ENCODE results near the gene EFNA2.

EFNA2 gene

GRCh38 chr19:1249298-1249989 is 36.2 kb upstream of the EFNA2 start:
- DNase-seq = peak; percentile 88

DNA sequence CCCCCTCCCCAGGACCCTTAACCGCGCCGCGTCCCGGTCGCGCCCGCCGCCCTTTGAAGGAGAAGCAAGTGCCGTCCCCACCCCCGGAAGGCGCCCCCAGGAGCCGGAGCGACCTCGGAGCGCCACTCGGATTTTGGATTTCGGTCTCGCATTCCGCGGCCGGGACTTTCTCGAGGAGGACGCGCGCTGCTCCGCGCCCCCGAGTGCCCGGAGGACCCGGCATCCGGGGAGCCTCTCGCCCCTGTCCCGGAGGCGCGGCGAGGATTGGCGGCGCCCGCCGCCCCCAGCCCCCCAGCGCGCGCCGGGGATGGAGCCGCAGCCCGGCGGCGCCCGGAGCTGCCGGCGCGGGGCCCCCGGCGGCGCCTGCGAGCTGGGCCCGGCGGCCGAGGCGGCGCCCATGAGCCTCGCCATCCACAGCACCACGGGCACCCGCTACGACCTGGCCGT is 35.7 kb upstream of the EFNA2 start:
- no peak for DNase-seq

DNA sequence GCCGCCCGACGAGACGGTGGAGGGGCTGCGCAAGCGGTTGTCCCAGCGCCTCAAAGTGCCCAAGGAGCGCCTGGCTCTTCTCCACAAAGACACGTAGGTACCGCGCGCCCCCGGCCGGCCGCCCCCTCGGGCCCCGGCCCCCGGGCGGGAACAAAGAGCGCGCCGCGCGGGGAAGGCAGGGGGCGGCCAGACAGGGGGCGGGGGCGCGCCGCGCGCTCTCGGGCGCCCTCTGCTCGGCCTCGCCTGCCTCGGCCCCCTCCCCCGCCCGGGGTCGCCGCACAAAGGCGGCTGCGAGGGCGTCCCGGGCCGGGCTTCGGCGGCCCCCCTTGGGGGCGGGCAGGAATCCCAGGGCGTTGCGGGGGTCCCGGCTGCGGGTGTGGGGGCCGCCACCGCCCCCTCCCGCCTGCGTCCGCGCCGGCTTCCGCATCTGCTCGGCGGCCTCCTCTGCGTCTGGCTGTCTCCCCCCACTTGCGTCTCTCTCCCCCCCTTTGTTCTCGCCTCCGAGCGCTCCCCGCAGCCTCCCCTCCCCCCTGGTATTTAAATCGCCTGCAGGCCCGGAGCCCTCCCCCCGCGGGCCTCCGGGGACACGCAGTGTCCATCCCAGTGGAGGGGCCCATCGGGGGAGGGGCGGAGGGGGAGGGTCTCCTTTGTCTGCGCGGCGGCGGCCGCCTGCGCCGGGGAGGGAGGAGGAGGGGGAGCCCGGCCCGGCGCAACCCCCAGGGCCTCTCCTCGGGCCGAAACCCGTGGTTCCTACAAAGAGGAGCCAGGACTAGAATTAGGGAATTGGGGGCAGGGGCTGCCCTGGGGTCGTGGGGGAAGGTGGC is 35.0 kb upstream of the EFNA2 start:
- peak; percentile 70 for DNase-seq

DNA sequence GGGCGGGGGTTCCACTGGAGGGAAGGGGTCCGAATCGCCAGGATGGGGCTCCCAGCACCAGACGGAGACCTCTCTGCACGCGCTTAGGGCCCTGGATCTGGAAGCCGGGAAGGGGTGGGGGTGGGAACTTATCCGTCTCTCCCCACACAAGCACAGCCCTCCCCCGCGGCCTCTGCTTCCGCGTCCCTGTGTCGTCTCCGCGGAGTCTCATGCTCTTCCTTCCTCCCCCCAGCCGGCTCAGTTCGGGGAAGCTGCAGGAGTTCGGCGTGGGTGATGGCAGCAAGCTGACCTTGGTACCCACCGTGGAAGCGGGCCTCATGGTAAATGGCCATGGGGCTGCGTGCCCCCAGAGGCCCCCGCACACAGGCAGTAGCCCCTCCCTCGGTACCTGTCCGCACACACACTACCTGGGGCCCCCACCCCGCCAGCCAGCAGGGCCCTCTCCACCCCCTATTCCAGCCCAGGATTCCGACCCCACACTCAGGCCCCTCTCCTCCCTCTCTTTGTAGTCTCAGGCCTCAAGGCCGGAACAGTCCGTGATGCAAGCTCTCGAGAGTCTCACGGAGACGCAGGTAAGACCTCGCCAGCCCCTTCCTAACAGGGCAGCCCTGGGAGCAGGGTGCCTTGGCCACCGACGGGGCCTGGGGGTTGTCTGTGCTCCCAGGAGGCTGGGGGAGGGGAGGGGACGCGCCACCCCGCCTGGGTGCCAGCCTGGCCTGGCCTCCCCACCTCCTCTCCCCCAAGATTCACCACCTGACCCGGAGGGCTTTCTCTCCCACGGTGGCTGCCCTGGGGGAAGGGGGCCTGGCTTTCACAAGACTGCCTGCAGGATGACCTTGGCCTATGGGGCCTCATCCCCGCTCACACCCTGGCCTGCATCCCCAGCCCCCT is 34.1 kb upstream of the EFNA2 start:
- DNase-seq = peak; percentile 44

- DNase-seq = peak; percentile 89
Measured at GRCh38 chr19:1252221-1252820, 33.4 kb upstream of the EFNA2 start.

- peak; percentile 90 for DNase-seq
Measured at GRCh38 chr19:1252821-1253513, 32.7 kb upstream of the EFNA2 start.

GRCh38 chr19:1253514-1254080 is 32.1 kb upstream of the EFNA2 start:
- no peak for DNase-seq

GRCh38 chr19:1254081-1254527 is 31.6 kb upstream of the EFNA2 start:
- DNase-seq = peak; percentile 34

GRCh38 chr19:1254530-1255185 is 31.0 kb upstream of the EFNA2 start:
- no peak for DNase-seq

DNA sequence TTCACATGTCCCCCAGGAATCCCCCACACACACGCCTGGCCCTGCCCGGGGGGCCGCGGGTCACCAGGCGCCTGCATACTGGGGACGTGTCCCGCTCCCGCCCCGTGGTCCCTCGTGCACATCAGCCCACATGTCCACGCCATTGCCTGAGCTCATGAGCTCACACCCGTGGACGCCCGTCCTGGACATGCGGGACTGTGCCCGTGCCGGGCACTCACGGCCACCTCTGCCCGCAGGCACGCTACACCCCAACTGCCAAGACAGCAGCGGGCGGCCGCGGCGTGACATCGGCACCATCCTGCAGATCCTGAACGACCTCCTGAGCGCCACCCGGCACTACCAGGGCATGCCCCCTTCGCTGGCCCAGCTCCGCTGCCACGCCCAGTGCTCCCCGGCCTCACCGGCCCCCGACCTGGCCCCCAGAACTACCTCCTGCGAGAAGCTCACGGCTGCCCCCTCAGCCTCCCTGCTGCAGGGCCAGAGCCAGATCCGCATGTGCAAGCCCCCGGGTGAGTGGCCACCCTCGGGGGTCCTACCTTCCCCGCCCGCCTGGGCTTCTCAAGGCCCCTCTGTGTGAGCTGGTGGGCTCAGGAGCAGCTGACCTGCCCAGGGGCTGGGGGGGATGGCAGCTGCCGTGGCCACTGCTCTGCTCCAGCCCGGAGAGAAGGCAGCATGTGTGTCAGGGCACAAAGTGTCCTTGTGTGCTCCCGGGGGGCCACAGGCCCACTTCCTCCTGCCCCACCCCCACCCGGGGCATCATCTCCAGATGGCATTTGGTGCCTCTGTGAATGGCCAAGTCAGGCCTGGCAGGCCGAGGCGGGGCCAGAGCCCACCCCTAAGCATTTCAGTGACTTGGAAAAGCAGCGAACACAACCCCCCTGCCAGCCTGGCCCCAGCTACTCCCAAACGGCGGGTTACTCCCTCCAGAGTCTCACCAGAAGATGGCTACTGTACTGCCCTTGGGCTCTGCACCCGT is 30.2 kb upstream of the EFNA2 start:
- peak; percentile 83 for DNase-seq

- DNase-seq = no peak
Measured at GRCh38 chr19:1256646-1257474, 28.8 kb upstream of the EFNA2 start.

- DNase-seq = no peak
Measured at GRCh38 chr19:1257475-1258162, 28.1 kb upstream of the EFNA2 start.

- no peak for DNase-seq
Measured at GRCh38 chr19:1258163-1258492, 27.5 kb upstream of the EFNA2 start.

- DNase-seq = no peak
Measured at GRCh38 chr19:1258707-1259205, 26.9 kb upstream of the EFNA2 start.

GRCh38 chr19:1259206-1259875 is 26.3 kb upstream of the EFNA2 start:
- DNase-seq = peak; percentile 8

DNA sequence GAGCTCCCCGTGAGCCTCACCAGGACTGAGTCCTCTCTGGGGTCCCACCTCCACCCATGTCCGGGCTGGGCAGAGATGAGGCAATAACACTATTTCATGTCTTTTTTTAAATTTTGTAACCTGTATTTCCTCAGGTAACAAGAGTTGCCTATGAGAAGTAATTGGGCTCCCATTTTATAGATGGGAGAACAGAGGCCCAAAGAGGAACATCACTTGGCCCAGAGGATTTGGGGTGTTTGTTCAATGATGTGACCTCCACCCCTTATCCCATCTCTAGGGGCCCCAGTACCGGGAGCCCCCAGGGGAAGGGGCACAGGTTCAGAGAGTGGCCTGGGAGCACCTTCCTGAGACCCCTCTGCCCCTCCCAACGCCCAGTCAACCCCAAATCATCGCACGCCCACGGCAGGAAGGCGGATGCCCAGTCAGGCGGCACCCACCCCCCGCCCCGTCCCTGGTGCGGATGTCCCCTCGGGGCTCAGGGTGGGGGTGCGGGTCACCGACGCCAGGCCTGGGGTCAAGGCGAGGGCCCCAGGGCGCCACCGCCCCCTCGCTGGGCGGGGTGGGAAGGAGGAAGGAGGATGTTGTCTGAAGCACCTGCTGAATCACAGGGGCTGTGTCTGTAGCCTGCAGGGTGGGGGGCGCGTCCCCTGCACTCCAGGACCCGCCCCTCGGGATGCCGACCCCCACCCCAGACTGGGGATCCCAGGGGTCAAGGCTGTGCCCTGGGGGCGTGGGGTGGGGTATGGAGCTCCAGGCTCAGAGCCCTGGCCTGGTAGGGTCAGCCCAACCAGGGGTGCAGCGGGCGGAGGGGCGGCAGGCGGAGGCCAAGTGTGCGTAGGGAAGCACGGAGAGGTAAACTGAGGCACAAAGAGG is 25.6 kb upstream of the EFNA2 start:
- no peak for DNase-seq
